MM.1S (cell line): Measurements from ENCODE around the gene SLIT3.

ENCODE experiments used
- DNase-seq: peaks from one replicate; pipeline ENCODE4 v3.0.0-alpha.2; 2015
- H2AFZ ChIP-seq: fragments of 300-600 bp; sonication (generic); 2 replicates; pipeline ENCODE4 v1.6.0; 2016; ENCODE audit warnings: antibody characterized with exemption, low read length
- H3F3A ChIP-seq: fragments of 300-600 bp; sonication (generic); 2 replicates; pipeline ENCODE4 v1.6.1; 2016; ENCODE audit warnings: mild to moderate bottlenecking, antibody characterized with exemption, low read length, moderate library complexity, mixed read lengths; ENCODE audit not compliant: insufficient read depth
- H3K27ac ChIP-seq: fragments of 300-600 bp; sonication (generic); 2 replicates; pipeline ENCODE4 v1.5.1; 2016; ENCODE audit warnings: mild to moderate bottlenecking, low read length
- H3K27me3 ChIP-seq: fragments of 300-600 bp; sonication (generic); replicated peaks from 2 replicates; pipeline ENCODE4 v1.6.0; 2016; ENCODE audit warnings: low read length; ENCODE audit not compliant: insufficient read depth
- H3K36me3 ChIP-seq: fragments of 300-600 bp; sonication (generic); replicated peaks from 2 replicates; pipeline ENCODE4 v1.6.1; 2016; ENCODE audit warnings: mild to moderate bottlenecking, low read length, mixed read lengths; ENCODE audit not compliant: insufficient read depth
- H3K4me1 ChIP-seq: fragments of 300-600 bp; sonication (generic); 2 replicates; pipeline ENCODE4 v1.6.1; 2016; ENCODE audit warnings: low read length, mixed read lengths
- H3K4me2 ChIP-seq: fragments of 300-600 bp; sonication (generic); 2 replicates; pipeline ENCODE4 v1.6.0; 2016; ENCODE audit warnings: low read depth, low read length
- H3K4me3 ChIP-seq: fragments of 300-600 bp; sonication (generic); 2 replicates; pipeline ENCODE4 v1.5.1; 2016; ENCODE audit warnings: low read length, mixed read lengths
- H3K79me2 ChIP-seq: fragments of 300-600 bp; sonication (generic); 2 replicates; pipeline ENCODE4 v1.6.1; 2016; ENCODE audit warnings: mixed run types, low read length, mixed read lengths
- H3K9ac ChIP-seq: fragments of 300-600 bp; sonication (generic); 2 replicates; pipeline ENCODE4 v1.6.1; 2016; ENCODE audit warnings: low read length, mixed read lengths
- H3K9me2 ChIP-seq: fragments of 300-600 bp; sonication (generic); replicated peaks from 2 replicates; pipeline ENCODE4 v1.6.1; 2016; ENCODE audit warnings: mild to moderate bottlenecking, low read length, mixed read lengths; ENCODE audit not compliant: insufficient read depth
- H3K9me3 ChIP-seq: fragments of 300-600 bp; sonication (generic); replicated peaks from 2 replicates; pipeline ENCODE4 v1.6.1; 2016; ENCODE audit warnings: mild to moderate bottlenecking, low read length, mixed read lengths; ENCODE audit not compliant: insufficient read depth
- H4K20me1 ChIP-seq: fragments of 300-600 bp; sonication (generic); 2 replicates; pipeline ENCODE4 v1.6.1; 2016; ENCODE audit warnings: mild to moderate bottlenecking, low read length, moderate library complexity, mixed read lengths; ENCODE audit not compliant: insufficient read depth
- CTCF ChIP-seq: fragments of 300-600 bp; sonication (generic); IDR thresholded peaks from 2 replicates; pipeline ENCODE4 v1.5.1; 2016; ENCODE audit warnings: antibody characterized with exemption, low read length, mixed read lengths
- EZH2 ChIP-seq: fragments of 300-600 bp; sonication (generic); optimal IDR thresholded peaks from 2 replicates; pipeline ENCODE3; 2017; ENCODE audit warnings: low read depth, mild to moderate bottlenecking, antibody characterized with exemption, low read length, mixed read lengths
- EZH2phosphoT487 ChIP-seq: fragments of 300-600 bp; sonication (generic); IDR thresholded peaks from 2 replicates; pipeline ENCODE4 v1.6.1; 2018; ENCODE audit warnings: antibody characterized with exemption, low read length

Gene SLIT3

DNA sequence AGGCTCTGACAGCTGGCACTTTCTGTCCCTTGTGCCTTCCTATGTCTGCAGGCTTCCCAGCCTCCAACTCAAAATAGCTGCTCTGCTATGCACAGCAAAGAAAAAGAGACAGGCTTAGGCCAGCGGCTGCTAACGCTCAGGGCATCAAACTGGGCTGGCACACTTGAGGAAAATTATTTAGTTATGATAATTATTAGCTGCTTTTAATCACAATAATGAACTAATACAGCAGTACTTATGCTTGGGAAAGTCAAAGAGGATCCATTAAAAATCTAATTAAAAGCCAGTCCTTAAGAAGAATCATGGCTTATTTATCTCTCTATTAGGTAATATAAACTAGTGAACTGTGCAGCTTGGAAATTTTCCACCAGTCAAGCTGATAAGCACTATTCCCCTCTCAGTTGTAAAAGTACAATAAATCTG is 233.2 kb downstream of the SLIT3 start:
- H2AFZ ChIP-seq, result no peak overlapping the region
- no peaks in the 10 kb centered on the region for H3K9me2 ChIP-seq

GRCh38 chr5:169065400-169065799 is 235.5 kb downstream of the SLIT3 start:
- Histone ChIP-seq H3K4me2 (no peak overlapping the region), H4K20me1 (no peaks in the 10 kb centered on the region), H3K4me3 (no peak overlapping the region), H3K9me2 (no peaks in the 10 kb centered on the region), H3K4me1 (no peaks in the 10 kb centered on the region), H3K79me2 (no peaks in the 10 kb centered on the region), H3K9ac (no peak overlapping the region), H3K36me3 (no peaks in the 10 kb centered on the region), H2AFZ (no peak overlapping the region), H3K9me3 (no peaks in the 10 kb centered on the region), H3K27ac (no peak overlapping the region), H3K27me3 (no peaks in the 10 kb centered on the region), H3F3A (no peaks in the 10 kb centered on the region)
- no peak for DNase-seq
- TF ChIP-seq CTCF (no peak), EZH2phosphoT487 (no peak), EZH2 (no peak)

More for the DNA sequence above, 233.2 kb downstream of the SLIT3 start:
- H3K36me3 ChIP-seq, result no peaks in the 10 kb centered on the region
- no peaks in the 10 kb centered on the region for H4K20me1 ChIP-seq
- DNase-seq, result no peak
- no peaks in the 10 kb centered on the region for H3K27me3 ChIP-seq
- H3K4me3 ChIP-seq, result no peak overlapping the region
- no peak overlapping the region for H3K4me2 ChIP-seq
- H3K4me1 ChIP-seq, result no peaks in the 10 kb centered on the region
- no peak for TF ChIP-seq CTCF
- no peak for TF ChIP-seq EZH2phosphoT487
- no peak for TF ChIP-seq EZH2
- H3K9me3 ChIP-seq, result no peaks in the 10 kb centered on the region
- H3K27ac ChIP-seq, result no peak overlapping the region
- no peak overlapping the region for H3K9ac ChIP-seq
- H3F3A ChIP-seq, result no peaks in the 10 kb centered on the region
- no peaks in the 10 kb centered on the region for H3K79me2 ChIP-seq

GRCh38 chr5:169064093-169064492 is 236.8 kb downstream of the SLIT3 start:
- TF ChIP-seq EZH2, result no peak
- no peak for TF ChIP-seq CTCF
- no peak for TF ChIP-seq EZH2phosphoT487
- Histone ChIP-seq H3K27ac (no peak overlapping the region), H3F3A (no peaks in the 10 kb centered on the region), H3K9me3 (no peaks in the 10 kb centered on the region), H2AFZ (no peak overlapping the region), H3K9me2 (no peaks in the 10 kb centered on the region), H3K4me3 (no peak overlapping the region), H3K79me2 (no peaks in the 10 kb centered on the region), H3K4me1 (no peaks in the 10 kb centered on the region), H3K9ac (no peak overlapping the region), H3K27me3 (no peaks in the 10 kb centered on the region), H3K36me3 (no peaks in the 10 kb centered on the region), H3K4me2 (no peak overlapping the region), H4K20me1 (no peaks in the 10 kb centered on the region)
- no peak for DNase-seq
